ENCODE measurements around the gene NCOA5.

The NCOA5 gene

GRCh38 chr20:46058599-46059281 lies 31.0 kb downstream of the NCOA5 start:
- no peak for DNase-seq

- DNase-seq: no peak
Measured at GRCh38 chr20:46057856-46058598, 31.7 kb downstream of the NCOA5 start.

- DNase-seq: no peak
Measured at GRCh38 chr20:46056970-46057855, 32.5 kb downstream of the NCOA5 start.

GRCh38 chr20:46056027-46056833 lies 33.5 kb downstream of the NCOA5 start:
- no peak for DNase-seq

GRCh38 chr20:46055269-46055668 lies 34.5 kb downstream of the NCOA5 start:
- peak in 1 of 2 experiments; percentile 22 for DNase-seq

GRCh38 chr20:46054606-46055005 lies 35.2 kb downstream of the NCOA5 start:
- no peak for DNase-seq

GRCh38 chr20:46053416-46053815 lies 36.3 kb downstream of the NCOA5 start:
- DNase-seq: no peak

GRCh38 chr20:46051556-46052308 lies 38.0 kb downstream of the NCOA5 start:
- DNase-seq: peak; percentile 21 to 73

- DNase-seq: no peak
Measured at GRCh38 chr20:46050885-46051284, 38.9 kb downstream of the NCOA5 start.

- DNase-seq: no peak
Measured at GRCh38 chr20:46050444-46050843, 39.3 kb downstream of the NCOA5 start.

- no peak for DNase-seq
Measured at GRCh38 chr20:46049815-46050214, 39.9 kb downstream of the NCOA5 start.

GRCh38 chr20:46049190-46049589 lies 40.6 kb downstream of the NCOA5 start:
- DNase-seq: no peak

GRCh38 chr20:46047821-46048220 lies 41.9 kb downstream of the NCOA5 start:
- no peak for DNase-seq

- DNase-seq: no peak
Measured at GRCh38 chr20:46046588-46047310, 43.0 kb downstream of the NCOA5 start.

GRCh38 chr20:46044896-46045295 lies 44.9 kb downstream of the NCOA5 start:
- DNase-seq: no peak

- DNase-seq: no peak
Measured at GRCh38 chr20:46043556-46043955, 46.2 kb downstream of the NCOA5 start.

GRCh38 chr20:46040902-46041535 lies 48.7 kb downstream of the NCOA5 start:
- DNase-seq: no peak

- DNase-seq: no peak
Measured at GRCh38 chr20:46037036-46037435, 52.7 kb downstream of the NCOA5 start.

- DNase-seq: no peak
Measured at GRCh38 chr20:46036370-46036769, 53.4 kb downstream of the NCOA5 start.

GRCh38 chr20:46035713-46036112 lies 54.0 kb downstream of the NCOA5 start:
- no peak for DNase-seq

GRCh38 chr20:46035253-46035652 lies 54.5 kb downstream of the NCOA5 start:
- no peak for DNase-seq
